Fibroblast of skin of left quadriceps (primary cell): ENCODE data around the gene CD63.
"Not testable (repeated sequence)": the region's sequence is repeated elsewhere in the genome, so short reads cannot be mapped to it uniquely, and the experiment has no call there.

Source experiments
- DNase-seq, 2 experiments: peaks; one replicate each; pipeline ENCODE4 v3.0.0-alpha.2; 2013; ENCODE audit warnings: low read depth in 2 of 2

The CD63 gene

GRCh38 chr12:55728939-55729818 is at the start of gene CD63:
CD63 (minus strand) TSS chr12:55729009; CDS start chr12:55728341, 668 bp downstream.
- peak; percentile 90 to 91 for DNase-seq

- DNase-seq = no peak
Observed at GRCh38 chr12:55777856-55778255, 49.0 kb upstream of the CD63 start.

- DNase-seq = no peak
Observed at GRCh38 chr12:55771736-55772135, 42.9 kb upstream of the CD63 start.

- no peak for DNase-seq
Observed at GRCh38 chr12:55767156-55767555, 38.3 kb upstream of the CD63 start.

- DNase-seq = no peak
Observed at GRCh38 chr12:55765736-55766290, 37.0 kb upstream of the CD63 start.

- DNase-seq = no peak
Observed at GRCh38 chr12:55762646-55763045, 33.8 kb upstream of the CD63 start.

GRCh38 chr12:55760663-55761062 is 31.9 kb upstream of the CD63 start:
- DNase-seq = no peak

- not testable (repeated sequence) for DNase-seq
Observed at GRCh38 chr12:55758575-55758974, 29.8 kb upstream of the CD63 start.

- no peak for DNase-seq
Observed at GRCh38 chr12:55757701-55758100, 28.9 kb upstream of the CD63 start.

- DNase-seq = no peak
Observed at GRCh38 chr12:55755246-55755645, 26.4 kb upstream of the CD63 start.

GRCh38 chr12:55748230-55748993 is 19.6 kb upstream of the CD63 start:
- no peak for DNase-seq

GRCh38 chr12:55746913-55747231 is 18.1 kb upstream of the CD63 start:
- no peak for DNase-seq

- no peak for DNase-seq
Observed at GRCh38 chr12:55746174-55746912, 17.5 kb upstream of the CD63 start.

- peak; percentile 48 to 49 for DNase-seq
Observed at GRCh38 chr12:55745361-55746173, 16.8 kb upstream of the CD63 start.

GRCh38 chr12:55744340-55745030 is 15.7 kb upstream of the CD63 start:
- DNase-seq = no peak

GRCh38 chr12:55743406-55744339 is 14.9 kb upstream of the CD63 start:
- DNase-seq = peak in 1 of 2 experiments; percentile 20

GRCh38 chr12:55742719-55743405 is 14.1 kb upstream of the CD63 start, which contains the start of gene GDF11:
GDF11 (plus strand) TSS chr12:55743122; CDS start chr12:55743317, 195 bp downstream.
- peak; percentile 57 to 61 for DNase-seq

GRCh38 chr12:55741931-55742680 is 13.3 kb upstream of the CD63 start:
- DNase-seq = no peak
